Measurements from ENCODE around the gene KCNAB1.

GRCh38 chr3:156576651-156577348 is 456.4 kb downstream of the KCNAB1 start:
- TF ChIP-seq ZNF274 (IDR thresholded peaks at IDR 0.05; ENCODE audit: low read depth, low read length) (no peak), YY1 (IDR thresholded peaks at IDR 0.05; ENCODE audit: insufficient read depth, insufficient read length) (no peak)

Measured in NT2/D1 (cell line).